ENCODE data around the gene NIPSNAP2. TPM values are rescaled to one million over a fixed set of nuclear protein-coding genes. Genes with fewer than 3 reads are reported as not detected.
A peak's percentile ranks its signal among the peaks of the same experiment; 100 is the strongest.
"Not testable (repeated sequence)": the region's sequence is repeated elsewhere in the genome, so short reads cannot be mapped to it uniquely, and the experiment has no call there.

The NIPSNAP2 gene
- total RNA-seq, 1 experiment from 2014 or later, result 65.8 TPM

DNA sequence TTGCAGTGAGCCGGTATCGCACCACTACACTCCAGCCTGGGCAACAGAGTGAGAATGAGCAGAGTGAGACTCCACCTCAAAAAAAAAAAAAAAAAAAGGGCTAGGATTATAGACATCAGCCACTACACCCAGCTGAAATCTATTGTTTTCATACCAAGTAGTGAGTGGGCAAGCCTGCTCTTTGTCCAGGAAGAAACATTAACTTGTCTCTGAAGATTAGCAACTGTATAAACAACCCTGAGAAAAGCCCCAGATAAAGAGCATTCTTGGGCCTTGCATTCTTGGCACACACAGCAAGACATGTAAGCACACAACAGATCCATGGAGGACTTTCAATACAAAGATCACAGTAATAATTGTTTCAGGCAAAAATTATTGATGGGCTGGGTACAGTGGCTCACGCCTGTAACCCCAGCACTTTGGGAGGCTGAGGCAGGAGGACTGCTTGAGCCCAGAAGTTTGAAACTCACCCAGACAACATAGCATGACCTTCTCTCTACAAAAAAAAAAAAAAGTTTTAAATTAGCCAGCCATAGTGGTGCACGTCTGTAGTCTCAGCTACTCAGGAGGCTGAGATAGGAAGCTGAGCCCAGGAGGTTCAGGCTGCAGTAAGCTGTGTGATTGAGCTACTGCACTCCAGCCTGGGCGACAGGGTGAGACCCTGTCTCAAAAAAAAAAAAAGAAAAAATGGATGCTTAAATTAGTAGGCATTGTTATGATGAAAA is 82.5 kb downstream of the NIPSNAP2 start:
- peak; percentile 39 for DNase-seq (ENCODE audit: low read depth)

DNA sequence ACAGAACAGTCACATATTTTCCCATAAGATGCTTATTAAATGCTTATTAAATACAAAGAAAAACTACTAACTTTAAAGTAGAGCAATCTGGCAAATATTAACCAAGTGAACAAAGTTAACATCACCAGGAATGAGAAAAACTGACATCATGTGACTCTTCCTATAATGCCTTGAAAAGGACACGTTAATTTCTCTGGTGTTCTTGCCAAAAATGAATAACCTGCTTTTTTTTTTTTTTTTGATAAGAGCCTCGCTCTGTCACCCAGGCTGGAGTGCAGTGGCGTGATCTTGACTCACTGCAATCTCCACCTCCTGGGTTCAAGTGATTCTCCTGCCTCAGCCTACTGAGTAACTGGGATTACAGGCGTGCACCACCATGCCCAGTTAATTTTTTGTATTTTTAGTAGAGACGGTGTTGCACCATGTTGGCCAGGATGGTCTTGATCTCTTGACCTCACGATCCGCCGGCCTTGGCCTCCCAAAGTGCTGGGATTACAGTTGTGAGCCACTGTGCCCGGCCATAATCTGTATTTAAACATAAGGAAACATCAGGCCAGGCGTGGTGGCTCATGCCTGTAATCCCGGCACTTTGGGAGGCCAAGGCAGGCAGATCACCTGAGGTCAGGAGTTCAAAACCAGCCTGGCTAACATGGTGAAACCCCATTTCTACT is 83.2 kb downstream of the NIPSNAP2 start:
- not testable (repeated sequence) for DNase-seq (ENCODE audit: low read depth)

DNA sequence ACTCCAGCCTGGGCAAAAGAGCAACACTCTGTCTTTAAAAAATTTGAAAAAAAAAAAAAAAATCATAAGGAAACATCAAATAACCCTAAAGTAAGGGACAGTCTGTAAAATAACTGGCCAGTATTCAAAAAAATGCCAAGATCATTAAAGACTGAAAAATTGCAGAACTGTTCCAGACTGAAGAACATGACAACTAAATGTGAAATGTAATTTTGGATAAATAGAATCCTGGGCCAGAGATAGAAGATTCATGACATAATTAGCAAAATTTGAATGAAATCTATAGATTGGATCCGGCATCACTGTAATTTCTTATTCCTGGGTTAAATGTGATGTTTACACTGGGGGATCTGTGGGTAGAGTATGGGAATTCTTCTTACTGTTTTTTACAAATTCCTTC is 83.9 kb downstream of the NIPSNAP2 start:
- DNase-seq (ENCODE audit: low read depth), result no peak

DNA sequence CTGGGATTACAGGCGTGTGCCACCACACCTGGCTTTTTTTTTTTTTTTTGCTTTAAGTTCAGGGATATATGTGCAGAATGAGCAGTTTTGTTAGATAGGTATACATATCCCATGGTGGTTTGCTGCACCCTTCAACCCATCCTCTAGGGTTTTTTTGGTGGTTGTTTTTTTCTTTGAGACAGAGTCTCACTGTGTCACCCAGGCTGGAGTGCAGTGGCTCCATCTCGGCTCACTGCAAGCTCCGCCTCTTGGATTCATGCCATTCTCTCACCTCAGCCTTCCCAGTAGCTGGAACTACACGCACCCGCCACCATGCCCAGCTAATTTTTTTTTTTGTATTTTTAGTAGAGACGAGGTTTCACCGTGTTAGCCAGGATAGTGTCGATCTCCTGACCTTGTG is 84.4 kb downstream of the NIPSNAP2 start:
- DNase-seq (ENCODE audit: low read depth), result peak; percentile 18

Other genes with a start within 250 kb of the NIPSNAP2 start
- gene SEPTIN14, start 101.8 kb upstream of the NIPSNAP2 start, total RNA-seq (2014; rRNA removed; shearing (Covaris generic)), result not detected in 2 replicates
- 0.84 and 2.8 TPM in 2 replicates for gene ZNF713, start 77.1 kb upstream of the NIPSNAP2 start, total RNA-seq (2014; rRNA removed; shearing (Covaris generic))
- gene MRPS17, start 12.7 kb upstream of the NIPSNAP2 start, total RNA-seq (2014; rRNA removed; shearing (Covaris generic)), result 15.9 and 20.3 TPM in 2 replicates
- 47.8 and 50.8 TPM in 2 replicates for gene PSPH, start 86.9 kb downstream of the NIPSNAP2 start, total RNA-seq (2014; rRNA removed; shearing (Covaris generic))
- 273 and 299 TPM in 2 replicates for gene CCT6A, start 87.2 kb downstream of the NIPSNAP2 start, total RNA-seq (2014; rRNA removed; shearing (Covaris generic))
- 106 and 128 TPM in 2 replicates for gene SUMF2, start 99.7 kb downstream of the NIPSNAP2 start, total RNA-seq (2014; rRNA removed; shearing (Covaris generic))
- gene PHKG1, start 128.4 kb downstream of the NIPSNAP2 start, total RNA-seq (2014; rRNA removed; shearing (Covaris generic)), result 0.12 TPM in 1 of 2 replicates, not detected in the other
- 669 and 764 TPM in 2 replicates for gene CHCHD2, start 141.9 kb downstream of the NIPSNAP2 start, total RNA-seq (2014; rRNA removed; shearing (Covaris generic))
- gene NUPR2, start 151.8 kb downstream of the NIPSNAP2 start, total RNA-seq (2014; rRNA removed; shearing (Covaris generic)), result not detected in 2 replicates

Data from M059J (cell line).